Neuron (in vitro differentiated cells): ENCODE results near the gene SPRR1A.

ENCODE experiments used
- H2AFZ ChIP-seq: one replicate; pipeline ENCODE4 v1.6.1; 2013; ENCODE audit warnings: low read depth, mild to moderate bottlenecking, inconsistent platforms, low read length, moderate library complexity
- H3K27me3 ChIP-seq: one replicate; pipeline ENCODE4 v1.6.1; 2013; ENCODE audit warnings: low read length; ENCODE audit not compliant: insufficient read depth
- H3K36me3 ChIP-seq: one replicate; pipeline ENCODE4 v1.6.1; 2013; ENCODE audit warnings: low read length; ENCODE audit not compliant: insufficient read depth
- H3K4me1 ChIP-seq: one replicate; pipeline ENCODE4 v1.6.1; 2013; ENCODE audit warnings: low read length; ENCODE audit not compliant: insufficient read depth
- H3K4me3 ChIP-seq: 2 replicates; pipeline ENCODE4 v1.5.1; 2013; ENCODE audit warnings: mild to moderate bottlenecking, low read length, moderate library complexity
- H3K9me3 ChIP-seq: one replicate; pipeline ENCODE4 v1.6.1; 2013; ENCODE audit warnings: low read length

Gene SPRR1A

GRCh38 chr1:152961226-152961891, 22.5 kb upstream of the SPRR1A start:
- no peaks in the 10 kb centered on the region for H3K36me3 ChIP-seq
- no peak overlapping the region for H3K4me3 ChIP-seq
- no peaks in the 10 kb centered on the region for H3K4me1 ChIP-seq
- H3K27me3 ChIP-seq, result peaks cover 6% of the 10 kb centered on the region
- no peaks in the 10 kb centered on the region for H3K9me3 ChIP-seq
- no peak overlapping the region for H2AFZ ChIP-seq

- H3K4me3 ChIP-seq, result no peak overlapping the region
- H3K36me3 ChIP-seq, result no peaks in the 10 kb centered on the region
- no peaks in the 10 kb centered on the region for H3K4me1 ChIP-seq
- H3K27me3 ChIP-seq, result peaks cover 6% of the 10 kb centered on the region
- no peak overlapping the region for H2AFZ ChIP-seq
- no peaks in the 10 kb centered on the region for H3K9me3 ChIP-seq
These were observed 20.9 kb upstream of the SPRR1A start for GRCh38 chr1:152962876-152963415.

GRCh38 chr1:152964536-152964935, 19.3 kb upstream of the SPRR1A start:
- Histone ChIP-seq H3K36me3 (no peaks in the 10 kb centered on the region), H3K4me1 (no peaks in the 10 kb centered on the region)

GRCh38 chr1:152965853-152966252, 18.0 kb upstream of the SPRR1A start:
- Histone ChIP-seq H3K27me3 (peaks cover 6% of the 10 kb centered on the region), H3K4me1 (no peaks in the 10 kb centered on the region), H3K36me3 (no peaks in the 10 kb centered on the region), H3K9me3 (no peaks in the 10 kb centered on the region), H3K4me3 (no peak overlapping the region), H2AFZ (no peak overlapping the region)

More at GRCh38 chr1:152964536-152964935, 19.3 kb upstream of the SPRR1A start:
- no peaks in the 10 kb centered on the region for H3K9me3 ChIP-seq
- peaks cover 9% of the 10 kb centered on the region for H3K27me3 ChIP-seq
- H2AFZ ChIP-seq, result no peak overlapping the region
- H3K4me3 ChIP-seq, result no peak overlapping the region

- Histone ChIP-seq H3K9me3 (no peaks in the 10 kb centered on the region), H3K27me3 (peaks cover 6% of the 10 kb centered on the region), H3K4me1 (no peaks in the 10 kb centered on the region), H3K36me3 (no peaks in the 10 kb centered on the region), H3K4me3 (no peak overlapping the region), H2AFZ (no peak overlapping the region)
These were observed 16.7 kb upstream of the SPRR1A start for GRCh38 chr1:152967201-152967600.

GRCh38 chr1:152968248-152968647, 15.6 kb upstream of the SPRR1A start:
- Histone ChIP-seq H2AFZ (no peak overlapping the region), H3K4me3 (no peak overlapping the region), H3K9me3 (no peaks in the 10 kb centered on the region), H3K27me3 (peaks cover 6% of the 10 kb centered on the region), H3K36me3 (no peaks in the 10 kb centered on the region), H3K4me1 (no peaks in the 10 kb centered on the region)

- Histone ChIP-seq H3K4me3 (no peak overlapping the region), H3K36me3 (no peaks in the 10 kb centered on the region), H3K4me1 (no peaks in the 10 kb centered on the region), H3K9me3 (no peaks in the 10 kb centered on the region), H2AFZ (no peak overlapping the region), H3K27me3 (peaks cover 6% of the 10 kb centered on the region)
These were observed 14.8 kb upstream of the SPRR1A start for GRCh38 chr1:152969036-152969435.

- no peak within 1 kb of the TSS for H2AFZ ChIP-seq
- peaks cover 5% of the 10 kb centered on the region for H3K27me3 ChIP-seq
These were observed 13.4 kb upstream of the SPRR1A start, which contains the start of gene SPRR4 for GRCh38 chr1:152970495-152970894. TSS of gene SPRR4 (plus strand) at chr1:152970648. CDS start at chr1:152971891, 1,243 bp downstream.

GRCh38 chr1:152972196-152972886, 11.5 kb upstream of the SPRR1A start:
- H2AFZ ChIP-seq, result no peak overlapping the region
- H3K4me3 ChIP-seq, result no peak overlapping the region

More at GRCh38 chr1:152970495-152970894, 13.4 kb upstream of the SPRR1A start, which contains the start of gene SPRR4:
- Histone ChIP-seq H3K4me1 (no peaks in the 10 kb centered on the region), H3K9me3 (no peaks in the 10 kb centered on the region), H3K36me3 (no peaks in the 10 kb centered on the region), H3K4me3 (no peak within 1 kb of the TSS)

GRCh38 chr1:152976688-152977087, 7.2 kb upstream of the SPRR1A start:
- Histone ChIP-seq H3K4me1 (no peaks in the 10 kb centered on the region), H2AFZ (no peak overlapping the region), H3K4me3 (no peak overlapping the region), H3K9me3 (no peaks in the 10 kb centered on the region), H3K27me3 (no peaks in the 10 kb centered on the region), H3K36me3 (no peaks in the 10 kb centered on the region)

More at GRCh38 chr1:152972196-152972886, 11.5 kb upstream of the SPRR1A start:
- Histone ChIP-seq H3K27me3 (peaks cover 2% of the 10 kb centered on the region), H3K4me1 (no peaks in the 10 kb centered on the region), H3K36me3 (no peaks in the 10 kb centered on the region), H3K9me3 (no peaks in the 10 kb centered on the region)

- Histone ChIP-seq H3K27me3 (no peaks in the 10 kb centered on the region), H3K9me3 (no peaks in the 10 kb centered on the region), H3K4me1 (no peaks in the 10 kb centered on the region), H2AFZ (no peak overlapping the region), H3K36me3 (no peaks in the 10 kb centered on the region), H3K4me3 (no peak overlapping the region)
These were observed 6.3 kb upstream of the SPRR1A start for GRCh38 chr1:152977614-152978013.

- Histone ChIP-seq H3K4me1 (no peaks in the 10 kb centered on the region), H3K4me3 (no peak overlapping the region), H3K27me3 (no peaks in the 10 kb centered on the region), H2AFZ (no peak overlapping the region), H3K36me3 (no peaks in the 10 kb centered on the region), H3K9me3 (no peaks in the 10 kb centered on the region)
These were observed 3.2 kb upstream of the SPRR1A start for GRCh38 chr1:152980676-152981075.

GRCh38 chr1:152981146-152981871, 2.6 kb upstream of the SPRR1A start:
- Histone ChIP-seq H2AFZ (no peak overlapping the region), H3K9me3 (no peaks in the 10 kb centered on the region), H3K4me3 (no peak overlapping the region), H3K27me3 (no peaks in the 10 kb centered on the region), H3K36me3 (no peaks in the 10 kb centered on the region), H3K4me1 (no peaks in the 10 kb centered on the region)
